ENCODE measurements around the gene CIC. TPM values are rescaled to one million over a fixed set of nuclear protein-coding genes. Genes with fewer than 3 reads are reported as not detected.
A peak's percentile ranks its signal among the peaks of the same experiment; 100 is the strongest.

The CIC gene
- total and polyA plus RNA-seq, 9 of the 15 experiments (the other 6 are each of a cell fraction or from before 2014, with no cell fraction given), result 0.07 to 44.7 (median 8.6) TPM

DNA sequence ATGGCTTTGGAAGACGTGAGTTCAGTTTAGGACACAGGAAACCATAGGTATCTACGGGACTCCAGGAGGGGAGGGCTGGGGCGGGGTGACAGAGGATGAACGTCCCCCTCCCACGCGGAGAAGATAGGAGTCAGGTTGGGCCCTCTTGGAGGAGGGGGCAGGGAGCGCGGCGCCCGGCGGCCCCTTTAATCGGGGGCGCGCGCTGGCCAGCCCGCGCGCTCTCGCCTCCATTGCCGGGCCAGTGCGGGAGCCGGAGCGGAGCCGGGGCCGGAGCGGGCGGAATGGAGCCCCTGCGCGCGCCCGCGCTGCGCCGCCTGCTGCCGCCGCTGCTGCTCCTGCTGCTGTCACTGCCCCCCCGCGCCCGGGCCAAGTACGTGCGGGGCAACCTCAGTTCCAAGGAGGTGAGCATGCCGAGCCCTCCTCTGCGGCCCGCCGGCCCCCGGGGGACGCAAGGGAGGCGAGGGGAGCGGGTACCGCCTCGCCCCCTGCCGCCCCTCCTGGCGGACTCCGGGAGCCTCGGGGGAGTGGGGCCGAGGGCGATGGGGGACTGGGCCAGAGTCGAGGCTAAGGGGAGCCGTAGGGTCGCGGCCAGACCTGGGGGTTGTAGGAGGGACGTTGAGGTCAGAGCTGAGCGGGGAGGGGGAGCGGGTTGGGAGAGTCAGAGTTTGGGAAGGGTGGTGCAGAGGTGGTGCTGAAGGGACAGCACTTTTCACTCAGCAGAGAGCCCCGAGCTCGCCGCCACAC, 44.2 kb downstream of the CIC start, which contains the start of gene TMEM145 (continued):
- TF ChIP-seq CBX2 (IDR thresholded peaks at IDR 0.05; ENCODE audit: insufficient read depth, low read length, poor library complexity, severe bottlenecking), result no peak
- no peak for TF ChIP-seq LEF1 (IDR thresholded peaks at IDR 0.05)
- TF ChIP-seq MEF2D (tag; conservative IDR thresholded peaks at IDR 0.05; ENCODE audit: low read depth), result no peak
- no peak for TF ChIP-seq MYC (IDR thresholded peaks at IDR 0.05; ENCODE audit: low read depth, low read length)
- TF ChIP-seq MYC (CRISPR knock-in tag; IDR thresholded peaks at IDR 0.05; ENCODE audit: borderline replicate concordance, low read depth), result no peak
- 0 out of 2 replicates have a peak, but pooled peaks have one; percentile 50 for TF ChIP-seq ZNF668 (CRISPR knock-in tag; IDR thresholded peaks at IDR 0.05)
- no peak for TF ChIP-seq FOS (IDR thresholded peaks at IDR 0.05; ENCODE audit: extremely low read depth, insufficient read length)
- no peak for TF ChIP-seq TAF15 (IDR thresholded peaks at IDR 0.05; ENCODE audit: low read depth, low read length)
- TF ChIP-seq OTX1 (CRISPR knock-in tag; IDR thresholded peaks at IDR 0.05), result no peak
- TF ChIP-seq, protein P1, sequence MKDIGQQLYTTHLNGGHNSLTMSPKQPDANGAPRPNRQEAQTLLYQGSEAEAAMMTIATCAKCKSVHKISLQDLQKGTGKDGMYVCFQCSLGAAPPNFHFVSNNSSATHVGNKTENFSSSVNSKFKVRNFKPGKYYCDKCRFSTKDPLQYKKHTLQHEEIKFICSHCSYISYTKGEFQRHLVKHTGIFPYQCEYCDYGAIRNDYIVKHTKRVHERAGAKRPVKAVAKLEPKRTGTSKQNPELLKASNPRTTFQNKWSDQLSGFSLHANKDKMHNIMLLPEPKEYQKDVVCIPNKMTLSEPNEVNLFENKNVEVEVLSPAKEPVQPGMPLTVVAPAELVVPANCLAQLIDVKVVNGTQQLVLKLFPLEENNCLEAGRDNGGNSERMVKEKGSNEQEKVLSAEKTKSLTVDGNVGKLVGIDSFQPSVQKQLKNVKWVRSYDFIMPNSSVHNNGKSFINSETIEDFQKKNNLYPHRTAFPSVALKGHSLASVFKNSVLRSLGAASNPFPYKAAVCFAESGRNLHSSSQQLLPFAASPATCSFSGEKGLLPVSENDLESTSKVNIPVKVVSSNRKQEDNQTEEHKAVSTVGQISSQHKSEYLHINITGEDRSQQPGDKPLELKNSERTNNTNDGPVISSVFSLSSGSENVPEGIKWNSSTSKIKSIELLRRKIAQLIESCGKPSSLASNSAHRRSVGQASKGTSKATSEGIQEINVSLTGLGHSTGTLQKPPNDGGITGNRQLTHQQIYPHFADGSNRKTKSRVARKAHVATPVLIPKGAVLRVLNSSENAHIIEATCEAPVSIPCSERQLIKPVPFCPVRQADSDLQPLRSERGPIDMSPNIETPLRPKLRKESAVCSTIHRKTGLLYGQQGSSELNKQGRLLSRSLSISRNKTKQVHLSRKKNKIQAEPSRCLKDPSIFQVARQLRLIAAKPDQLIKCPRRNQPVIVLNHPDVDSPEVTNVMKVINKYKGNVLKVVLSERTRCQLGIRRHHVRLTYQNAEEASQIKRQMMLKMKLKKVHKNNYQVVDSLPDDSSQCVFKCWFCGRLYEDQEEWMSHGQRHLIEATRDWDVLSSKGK (CRISPR knock-in tag; IDR thresholded peaks at IDR 0.05), result no peak
- TF ChIP-seq PRPF4 (IDR thresholded peaks at IDR 0.05; ENCODE audit: insufficient read depth, low read depth, low read length, poor library complexity, severe bottlenecking), result no peak
- no peak for TF ChIP-seq EP300 (IDR thresholded peaks at IDR 0.05; ENCODE audit: low read length)
- TF ChIP-seq ZKSCAN8 (CRISPR knock-in tag; IDR thresholded peaks at IDR 0.05), result no peak
- TF ChIP-seq, protein P2, sequence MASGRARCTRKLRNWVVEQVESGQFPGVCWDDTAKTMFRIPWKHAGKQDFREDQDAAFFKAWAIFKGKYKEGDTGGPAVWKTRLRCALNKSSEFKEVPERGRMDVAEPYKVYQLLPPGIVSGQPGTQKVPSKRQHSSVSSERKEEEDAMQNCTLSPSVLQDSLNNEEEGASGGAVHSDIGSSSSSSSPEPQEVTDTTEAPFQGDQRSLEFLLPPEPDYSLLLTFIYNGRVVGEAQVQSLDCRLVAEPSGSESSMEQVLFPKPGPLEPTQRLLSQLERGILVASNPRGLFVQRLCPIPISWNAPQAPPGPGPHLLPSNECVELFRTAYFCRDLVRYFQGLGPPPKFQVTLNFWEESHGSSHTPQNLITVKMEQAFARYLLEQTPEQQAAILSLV (tag; IDR thresholded peaks at IDR 0.05), result no peak
- TF ChIP-seq CC2D1A (IDR thresholded peaks at IDR 0.05), result no peak
- TF ChIP-seq, protein P3, sequence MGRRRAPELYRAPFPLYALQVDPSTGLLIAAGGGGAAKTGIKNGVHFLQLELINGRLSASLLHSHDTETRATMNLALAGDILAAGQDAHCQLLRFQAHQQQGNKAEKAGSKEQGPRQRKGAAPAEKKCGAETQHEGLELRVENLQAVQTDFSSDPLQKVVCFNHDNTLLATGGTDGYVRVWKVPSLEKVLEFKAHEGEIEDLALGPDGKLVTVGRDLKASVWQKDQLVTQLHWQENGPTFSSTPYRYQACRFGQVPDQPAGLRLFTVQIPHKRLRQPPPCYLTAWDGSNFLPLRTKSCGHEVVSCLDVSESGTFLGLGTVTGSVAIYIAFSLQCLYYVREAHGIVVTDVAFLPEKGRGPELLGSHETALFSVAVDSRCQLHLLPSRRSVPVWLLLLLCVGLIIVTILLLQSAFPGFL (CRISPR knock-in tag; IDR thresholded peaks at IDR 0.05), result no peak
- TF ChIP-seq ETV1 (tag; conservative IDR thresholded peaks at IDR 0.05; ENCODE audit: low read depth), result no peak
- TF ChIP-seq, protein P4, sequence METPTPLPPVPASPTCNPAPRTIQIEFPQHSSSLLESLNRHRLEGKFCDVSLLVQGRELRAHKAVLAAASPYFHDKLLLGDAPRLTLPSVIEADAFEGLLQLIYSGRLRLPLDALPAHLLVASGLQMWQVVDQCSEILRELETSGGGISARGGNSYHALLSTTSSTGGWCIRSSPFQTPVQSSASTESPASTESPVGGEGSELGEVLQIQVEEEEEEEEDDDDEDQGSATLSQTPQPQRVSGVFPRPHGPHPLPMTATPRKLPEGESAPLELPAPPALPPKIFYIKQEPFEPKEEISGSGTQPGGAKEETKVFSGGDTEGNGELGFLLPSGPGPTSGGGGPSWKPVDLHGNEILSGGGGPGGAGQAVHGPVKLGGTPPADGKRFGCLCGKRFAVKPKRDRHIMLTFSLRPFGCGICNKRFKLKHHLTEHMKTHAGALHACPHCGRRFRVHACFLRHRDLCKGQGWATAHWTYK (CRISPR knock-in tag; IDR thresholded peaks at IDR 0.05), result no peak
- no peak for TF ChIP-seq ZNF717 (CRISPR knock-in tag; IDR thresholded peaks at IDR 0.05)
- TF ChIP-seq SP2 (IDR thresholded peaks at IDR 0.05; ENCODE audit: extremely low read depth, low read depth, low read length, poor library complexity, severe bottlenecking), result no peak
- TF ChIP-seq TFAM (CRISPR knock-in tag; conservative IDR thresholded peaks at IDR 0.05), result no peak
- TF ChIP-seq CEBPB (tag; IDR thresholded peaks at IDR 0.05), result no peak
